HTR-8/SVneo (cell line): ENCODE data around the gene AFG1L.
"Not testable (repeated sequence)": the region's sequence is repeated elsewhere in the genome, so short reads cannot be mapped to it uniquely, and the experiment has no call there.

ENCODE experiments used
- DNase-seq: peaks from one replicate; pipeline ENCODE4 v3.0.0; 2011; ENCODE audit warnings: low spot score, mixed read lengths; ENCODE audit not compliant: insufficient read length
- FAIRE-seq: peaks from 2 replicates; lab custom pipeline; 2011; peaks lifted over from hg19 to GRCh38; lab: Jason Lieb, UNC

Gene AFG1L

GRCh38 chr6:108497883-108498282 lies 203.0 kb downstream of the AFG1L start:
- no peak for FAIRE-seq
- DNase-seq: peak; percentile 6

- no peak for FAIRE-seq
- DNase-seq: no peak
Measured at GRCh38 chr6:108501559-108501958, 206.7 kb downstream of the AFG1L start.

GRCh38 chr6:108502832-108503231 lies 208.0 kb downstream of the AFG1L start:
- no peak for DNase-seq
- no peak for FAIRE-seq

- DNase-seq (no peak), FAIRE-seq (no peak)
Measured at GRCh38 chr6:108507316-108507715, 212.5 kb downstream of the AFG1L start.

- no peak for DNase-seq
Measured at GRCh38 chr6:108510461-108511319, 215.8 kb downstream of the AFG1L start.

GRCh38 chr6:108518714-108519576 lies 224.1 kb downstream of the AFG1L start:
- FAIRE-seq (no peak), DNase-seq (no peak)

More at GRCh38 chr6:108510461-108511319, 215.8 kb downstream of the AFG1L start:
- no peak for FAIRE-seq

GRCh38 chr6:108521616-108522107 lies 226.8 kb downstream of the AFG1L start:
- FAIRE-seq: no peak
- DNase-seq: no peak

- DNase-seq (no peak), FAIRE-seq (no peak)
Measured at GRCh38 chr6:108523697-108524096, 228.8 kb downstream of the AFG1L start.

GRCh38 chr6:108524528-108525248 lies 229.8 kb downstream of the AFG1L start:
- no peak for FAIRE-seq
- no peak for DNase-seq

GRCh38 chr6:108526739-108527174 lies 231.9 kb downstream of the AFG1L start:
- FAIRE-seq (no peak), DNase-seq (peak; percentile 28)

- DNase-seq (no peak), FAIRE-seq (no peak)
Measured at GRCh38 chr6:108528878-108529277, 234.0 kb downstream of the AFG1L start.

- no peak for FAIRE-seq
Measured at GRCh38 chr6:108531332-108531731, 236.5 kb downstream of the AFG1L start.

GRCh38 chr6:108535114-108535742 lies 240.4 kb downstream of the AFG1L start:
- no peak for DNase-seq
- FAIRE-seq: no peak

More at GRCh38 chr6:108531332-108531731, 236.5 kb downstream of the AFG1L start:
- no peak for DNase-seq

- FAIRE-seq, DNase-seq: not testable (repeated sequence)
Measured at GRCh38 chr6:108535920-108536535, 241.2 kb downstream of the AFG1L start.

GRCh38 chr6:108541843-108542759 lies 247.2 kb downstream of the AFG1L start:
- FAIRE-seq (peak; percentile 49), DNase-seq (no peak)

- DNase-seq (no peak), FAIRE-seq (no peak)
Measured at GRCh38 chr6:108543175-108543940, 248.5 kb downstream of the AFG1L start.

GRCh38 chr6:108544606-108545005 lies 249.8 kb downstream of the AFG1L start:
- FAIRE-seq: no peak

More at GRCh38 chr6:108544606-108545005, 249.8 kb downstream of the AFG1L start:
- DNase-seq: no peak
